ENCODE data around the gene CYB5A.

The CYB5A gene

DNA sequence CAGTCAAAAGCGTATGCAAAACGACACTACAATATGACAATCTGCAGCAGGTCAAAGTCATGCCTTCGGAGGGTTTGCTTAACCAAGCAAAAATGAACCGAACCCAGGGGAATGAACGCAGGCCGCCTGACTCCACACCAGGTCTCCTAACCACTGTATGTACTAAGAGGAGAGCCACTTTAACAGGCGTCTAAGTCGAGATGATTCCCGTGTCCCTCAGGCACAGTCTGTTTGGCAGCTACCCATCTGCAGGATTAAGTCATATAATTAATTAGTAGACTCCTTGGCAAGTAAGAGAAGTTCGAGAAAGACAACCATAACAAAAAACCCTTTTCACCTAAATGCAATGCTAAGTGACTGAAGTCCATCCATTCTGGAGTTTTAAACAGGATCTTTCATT is 15.2 kb downstream of the CYB5A start:
- DNase-seq (ENCODE audit: low spot score), result no peak

DNA sequence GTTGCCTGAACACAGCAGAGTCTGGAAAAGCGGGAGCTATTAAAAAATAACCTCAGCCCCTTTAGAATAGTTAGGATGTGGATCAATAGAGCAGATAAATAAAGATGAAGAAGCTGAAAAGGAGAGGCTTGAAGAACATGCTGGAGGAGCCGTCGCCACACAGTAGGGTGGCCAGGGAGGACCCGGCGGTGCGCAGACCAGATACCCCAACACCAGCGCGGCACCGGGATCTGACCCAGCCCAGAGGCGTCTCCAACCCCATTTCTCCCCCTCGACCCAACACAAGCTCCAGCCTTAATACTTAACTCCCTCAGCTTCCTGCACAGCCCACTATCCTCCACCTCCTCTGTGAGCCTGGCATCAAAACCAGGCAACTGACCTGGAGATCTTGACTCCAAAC is 16.0 kb downstream of the CYB5A start:
- DNase-seq (ENCODE audit: low spot score), result no peak

DNA sequence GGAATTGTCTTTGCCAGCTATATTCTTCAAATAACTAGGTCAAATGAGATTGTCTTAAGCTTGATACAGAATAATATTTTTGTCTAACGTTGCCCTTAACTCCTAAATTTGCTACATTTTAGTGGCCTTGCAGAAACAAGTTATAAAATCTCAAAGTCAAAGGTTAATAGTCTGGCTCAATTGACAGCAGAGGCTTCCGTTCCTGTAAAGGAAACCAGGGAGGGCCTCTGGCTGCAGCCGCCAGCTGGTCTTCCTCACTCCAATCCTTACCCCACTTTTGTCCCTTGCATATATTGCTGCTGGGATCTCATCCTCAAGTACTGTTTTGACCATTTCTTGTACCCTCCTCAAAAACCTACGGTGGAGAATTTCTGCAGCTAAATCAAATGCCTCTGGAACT is 17.1 kb downstream of the CYB5A start:
- DNase-seq (ENCODE audit: low spot score), result no peak

DNA sequence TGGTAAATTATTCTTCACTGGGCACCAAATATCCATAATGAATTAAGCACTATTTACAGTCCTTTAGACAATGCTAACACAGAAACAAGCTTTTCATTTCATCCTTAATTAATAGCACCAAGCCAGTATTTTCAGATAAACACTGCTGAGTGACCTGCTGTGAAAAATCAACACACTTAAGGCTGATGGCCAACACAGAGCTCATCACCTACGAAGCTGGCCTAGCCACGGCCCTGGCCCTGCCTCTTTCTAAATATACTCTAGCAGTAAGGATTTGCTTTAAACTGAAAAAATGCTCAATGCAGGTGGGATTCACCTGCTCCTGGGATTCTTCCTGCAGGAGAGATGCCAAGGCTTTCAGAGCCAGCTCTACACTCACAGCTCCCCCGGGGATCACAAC is 18.4 kb downstream of the CYB5A start:
- no peak for DNase-seq (ENCODE audit: low spot score)

DNA sequence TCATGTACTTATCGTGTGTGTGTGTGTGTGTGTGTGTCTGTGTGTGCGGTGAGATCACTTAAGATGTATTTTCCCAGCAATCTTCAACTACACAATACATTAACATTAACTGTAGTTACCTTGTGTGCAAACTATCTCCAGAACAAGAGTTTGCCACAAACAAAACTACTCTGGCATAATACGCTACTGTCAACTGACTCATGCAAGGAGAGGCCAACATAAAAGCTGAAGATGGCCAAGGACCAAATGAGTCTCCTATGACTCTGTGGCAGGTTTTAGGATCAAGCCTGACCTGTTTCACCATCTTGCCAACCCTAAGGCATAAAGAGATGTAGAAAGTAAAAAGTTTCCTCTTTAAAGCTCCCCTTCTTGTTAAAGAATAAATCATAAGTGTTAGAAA is 20.1 kb downstream of the CYB5A start:
- DNase-seq (ENCODE audit: low spot score), result no peak

DNA sequence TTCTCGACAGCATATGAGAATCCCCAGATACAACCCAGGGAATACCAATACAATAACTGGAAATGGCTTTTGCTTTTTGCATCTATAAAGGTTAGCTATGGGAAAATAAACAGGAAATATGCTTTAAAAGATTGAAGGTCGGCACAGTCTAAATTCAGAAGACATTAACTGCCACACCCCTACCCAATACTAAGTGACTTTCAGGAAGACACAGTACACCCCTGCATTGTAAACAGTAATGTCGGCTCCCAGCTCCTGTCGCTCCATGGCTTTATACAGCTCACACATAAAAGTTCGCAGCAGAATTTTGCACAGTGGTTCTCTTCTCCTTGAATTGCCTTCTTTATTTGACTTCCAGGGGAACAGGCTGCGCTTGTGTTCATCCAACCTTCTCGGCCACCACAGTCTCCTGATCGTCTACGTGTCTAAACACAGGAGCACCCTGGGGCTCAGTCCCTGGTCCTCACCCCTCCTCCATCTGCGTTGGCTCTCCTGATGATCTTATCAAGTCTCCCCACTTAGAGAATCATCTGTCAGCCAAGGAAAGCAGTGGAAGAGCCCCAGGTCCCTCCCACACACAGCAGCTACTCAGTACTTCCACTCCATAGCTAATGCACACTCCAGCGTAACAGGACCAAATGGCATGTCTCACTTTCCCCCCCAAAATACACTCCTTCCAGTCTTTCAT is 22.7 kb downstream of the CYB5A start:
- no peak for DNase-seq (ENCODE audit: low spot score)

DNA sequence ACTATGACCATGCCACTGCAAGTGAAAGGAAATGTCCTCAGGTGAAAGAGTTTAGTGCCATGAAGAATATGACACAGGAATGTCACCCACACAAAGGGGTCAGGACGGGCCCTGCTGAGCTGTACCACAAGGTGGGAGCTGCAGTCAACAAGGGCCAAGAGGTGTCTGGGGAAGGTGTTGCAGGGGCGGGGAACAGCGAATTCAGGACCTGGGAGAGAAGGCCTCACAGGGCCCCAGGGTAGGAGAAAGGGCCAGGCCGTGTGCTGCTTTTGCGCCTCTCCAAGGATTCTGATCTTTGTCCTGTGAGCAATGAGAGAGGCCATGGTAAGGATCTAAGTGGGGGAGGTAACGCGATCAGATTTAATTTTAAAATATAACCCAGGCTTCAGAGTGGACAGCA is 23.6 kb downstream of the CYB5A start:
- no peak for DNase-seq (ENCODE audit: low spot score)

DNA sequence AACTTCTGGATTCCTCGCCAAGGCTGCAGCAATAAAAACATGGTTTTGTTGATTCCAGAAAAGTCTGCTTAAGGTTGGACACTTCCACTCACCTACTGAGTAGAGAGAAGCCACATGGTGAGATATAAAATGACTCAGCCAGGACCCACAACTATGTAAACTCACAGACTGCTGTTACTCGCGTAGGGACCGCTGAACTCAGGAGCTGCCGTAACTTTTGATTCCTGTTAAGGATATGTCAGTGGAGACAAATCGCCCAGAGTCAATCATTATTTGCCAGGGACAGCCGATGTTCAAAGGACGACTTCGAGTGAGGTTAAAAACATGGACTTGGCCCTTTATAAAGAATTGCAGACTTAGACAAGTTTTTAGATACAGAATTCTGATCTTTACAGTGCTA is 25.6 kb downstream of the CYB5A start:
- no peak for DNase-seq (ENCODE audit: low spot score)

DNA sequence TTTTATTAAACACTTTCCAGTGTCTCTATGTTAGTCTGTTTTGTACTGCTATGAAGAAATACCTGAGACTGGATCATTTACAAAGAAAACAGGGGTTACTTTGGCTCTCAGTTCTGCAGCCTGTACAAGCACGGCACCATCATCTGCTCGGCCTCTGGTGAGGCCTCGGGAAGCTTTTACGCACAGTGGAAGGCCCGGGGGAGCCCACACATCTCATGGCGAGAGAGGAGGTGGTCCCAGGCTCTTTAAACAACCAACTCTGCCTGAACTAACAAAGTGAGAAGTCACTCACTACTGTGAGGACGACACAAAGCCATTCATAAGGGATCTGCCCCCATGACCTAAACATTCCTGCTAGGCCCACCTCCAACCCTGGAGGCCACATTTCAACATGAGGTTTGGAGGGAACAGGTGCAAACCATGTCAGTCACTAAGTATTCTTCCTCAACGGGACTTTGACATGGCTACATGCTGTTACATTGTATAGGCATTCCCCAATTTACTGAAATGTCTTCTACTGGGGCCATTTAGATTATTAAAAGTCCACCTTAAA is 26.1 kb downstream of the CYB5A start:
- no peak for DNase-seq (ENCODE audit: low spot score)

DNA sequence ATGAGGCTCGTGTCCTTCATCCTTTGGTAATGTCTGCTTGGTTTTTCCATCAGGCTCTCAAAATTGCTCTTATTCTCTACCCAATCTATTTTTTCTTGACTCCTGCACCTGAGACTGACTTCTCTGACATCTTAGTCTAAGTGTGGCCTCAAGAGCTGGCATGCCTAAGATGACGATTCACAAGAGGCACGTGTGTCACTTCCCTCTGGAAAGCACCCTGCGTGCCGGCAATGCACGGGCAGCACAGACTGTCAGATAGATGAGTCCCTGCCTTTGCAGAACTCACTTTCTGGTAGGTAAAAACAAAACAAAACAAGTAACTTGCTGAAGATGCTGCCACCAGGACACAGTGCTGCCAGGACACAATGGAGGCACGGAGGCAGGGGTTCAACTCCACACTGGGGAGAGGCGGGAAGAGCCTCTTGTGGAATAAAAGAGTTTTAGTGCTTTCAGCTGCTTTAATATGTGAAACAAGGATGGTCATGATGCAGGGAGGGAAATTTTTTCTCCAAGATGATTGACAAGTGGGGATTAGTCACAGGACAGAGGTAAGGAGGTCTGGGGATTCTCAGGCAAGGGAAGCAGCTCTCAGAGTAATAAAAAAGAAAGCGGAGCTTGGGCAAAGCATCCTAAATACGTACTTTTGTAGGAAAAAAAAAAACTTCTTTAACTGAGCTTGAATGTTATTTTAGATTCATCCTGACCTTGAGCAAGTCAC is 27.3 kb downstream of the CYB5A start:
- DNase-seq (ENCODE audit: low spot score), result no peak

DNA sequence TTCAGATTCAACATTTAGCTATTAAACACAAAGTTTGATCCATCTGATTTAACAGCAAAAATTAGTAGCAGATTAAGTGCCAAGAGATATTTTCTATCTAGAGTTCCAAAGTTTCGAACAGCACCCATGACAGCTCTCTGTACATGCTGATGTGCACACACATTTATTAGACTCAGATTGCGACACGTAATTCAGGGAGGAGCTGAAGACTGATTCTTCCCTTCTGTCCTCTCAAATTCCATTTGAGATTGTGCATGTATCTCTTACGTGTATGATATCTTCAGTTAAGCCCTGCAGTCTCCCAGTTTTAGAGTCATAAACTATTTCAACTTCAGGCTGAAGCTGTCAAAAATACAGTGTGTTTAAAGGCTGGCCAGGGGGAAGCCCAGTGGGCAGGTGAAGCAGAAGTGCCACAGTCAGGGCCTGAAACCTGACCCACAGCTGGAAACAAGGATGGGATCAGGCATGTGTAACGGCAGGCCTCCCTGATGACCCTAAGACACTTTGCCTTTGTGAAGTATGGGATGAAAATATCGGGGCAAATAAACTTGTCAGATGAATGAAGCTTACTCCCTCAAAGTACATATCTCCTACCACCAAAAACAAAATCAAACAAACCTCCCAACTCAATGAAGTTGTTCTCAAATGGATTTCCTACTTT is 30.6 kb downstream of the CYB5A start:
- DNase-seq (ENCODE audit: low spot score), result no peak

DNA sequence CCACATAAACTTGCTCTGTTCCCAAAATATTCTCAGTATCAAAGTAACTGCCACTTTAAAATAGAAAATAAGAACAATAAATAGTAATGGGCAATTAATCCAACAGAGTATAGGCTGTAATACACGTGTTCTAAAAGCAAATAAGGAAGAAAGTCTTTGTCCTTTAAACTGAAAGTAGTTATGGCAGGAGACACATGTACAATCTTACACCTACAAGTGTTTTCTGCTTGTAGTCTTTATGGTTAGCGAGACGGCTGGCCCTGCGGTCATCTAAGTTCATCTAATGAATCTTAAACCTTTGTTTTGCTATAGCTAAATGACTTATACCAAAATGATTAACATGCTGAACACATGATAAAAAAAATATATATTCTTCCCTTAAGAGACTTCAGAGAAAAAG is 32.4 kb downstream of the CYB5A start:
- no peak for DNase-seq (ENCODE audit: low spot score)

DNA sequence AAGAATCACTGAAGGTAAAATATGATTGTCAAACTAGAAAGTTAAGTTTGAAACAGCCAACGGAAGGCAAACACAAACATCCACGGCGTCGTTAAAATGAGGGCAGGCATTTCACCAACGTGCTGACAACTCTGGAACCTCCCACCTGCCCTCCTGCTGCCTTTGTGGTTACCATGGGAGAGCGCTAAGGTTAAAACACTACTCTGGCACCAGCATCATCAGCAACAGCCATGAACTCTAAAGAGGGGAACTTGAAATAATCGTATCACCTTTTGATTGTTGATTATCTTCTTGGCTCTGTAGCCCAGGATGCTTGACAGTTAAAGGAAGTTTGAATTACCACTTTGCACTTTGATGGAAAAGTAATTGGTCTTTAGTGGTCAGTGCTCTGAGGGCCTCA is 34.7 kb downstream of the CYB5A start:
- DNase-seq (ENCODE audit: low spot score), result no peak

DNA sequence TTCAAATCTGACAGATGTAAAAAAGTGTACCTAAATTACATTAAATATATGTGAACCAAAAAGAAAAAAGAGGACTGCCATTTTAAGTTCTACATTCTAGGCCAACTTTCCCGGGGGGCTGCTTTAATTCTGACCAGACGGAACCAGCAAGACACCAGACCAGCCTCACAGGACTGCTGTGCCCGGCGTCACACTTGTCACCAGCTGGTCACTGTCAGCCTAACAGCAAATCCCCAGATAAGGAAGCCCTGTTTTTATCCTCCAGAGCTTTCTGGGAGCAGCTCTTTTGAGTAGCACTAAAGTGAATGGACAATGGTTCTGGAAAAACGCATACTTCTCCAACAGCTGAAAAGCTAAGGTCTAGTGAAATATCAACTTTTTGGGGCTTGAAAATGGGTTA is 35.6 kb downstream of the CYB5A start:
- no peak for DNase-seq (ENCODE audit: low spot score)

DNA sequence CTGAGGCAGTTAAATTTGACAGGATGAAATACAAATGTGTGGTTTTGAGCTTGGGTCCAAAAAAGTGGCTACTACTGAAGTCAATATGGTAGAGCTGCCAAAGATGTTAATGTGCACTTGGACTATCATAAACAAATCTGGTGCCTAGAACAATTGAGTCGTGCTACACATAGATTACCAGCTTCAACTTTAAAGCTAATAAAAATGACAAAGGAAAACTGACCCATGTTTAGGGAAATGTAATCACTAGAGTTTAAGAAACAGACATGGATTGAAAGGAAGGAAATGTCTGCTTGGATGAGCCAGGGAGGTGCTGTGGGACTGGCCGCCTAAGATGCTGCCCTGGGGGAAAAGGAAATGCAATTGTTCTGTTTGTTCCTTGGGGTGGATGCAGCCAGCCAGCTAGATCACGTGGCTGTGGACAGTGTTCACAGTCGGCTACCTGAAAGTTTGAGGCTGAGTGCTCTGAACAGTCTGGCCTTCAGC is 36.6 kb downstream of the CYB5A start:
- no peak for DNase-seq (ENCODE audit: low spot score)

DNA sequence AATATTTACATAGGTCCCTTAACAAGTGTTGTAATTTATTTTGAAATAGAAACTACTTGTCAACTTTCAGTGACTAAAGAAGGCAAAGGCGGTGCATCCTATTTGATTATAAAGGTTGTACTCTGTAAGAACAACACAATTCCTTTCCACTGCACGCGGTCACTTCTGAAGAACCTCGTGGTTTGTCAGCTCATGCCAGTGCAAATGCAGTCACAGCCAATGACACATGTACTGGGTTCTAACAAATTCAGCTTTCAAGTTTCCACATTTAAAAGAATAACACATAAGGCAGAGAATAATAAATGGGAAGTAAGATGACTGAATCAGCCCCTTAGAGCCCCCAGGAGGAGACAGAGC is 39.7 kb downstream of the CYB5A start:
- DNase-seq (ENCODE audit: low spot score), result no peak

DNA sequence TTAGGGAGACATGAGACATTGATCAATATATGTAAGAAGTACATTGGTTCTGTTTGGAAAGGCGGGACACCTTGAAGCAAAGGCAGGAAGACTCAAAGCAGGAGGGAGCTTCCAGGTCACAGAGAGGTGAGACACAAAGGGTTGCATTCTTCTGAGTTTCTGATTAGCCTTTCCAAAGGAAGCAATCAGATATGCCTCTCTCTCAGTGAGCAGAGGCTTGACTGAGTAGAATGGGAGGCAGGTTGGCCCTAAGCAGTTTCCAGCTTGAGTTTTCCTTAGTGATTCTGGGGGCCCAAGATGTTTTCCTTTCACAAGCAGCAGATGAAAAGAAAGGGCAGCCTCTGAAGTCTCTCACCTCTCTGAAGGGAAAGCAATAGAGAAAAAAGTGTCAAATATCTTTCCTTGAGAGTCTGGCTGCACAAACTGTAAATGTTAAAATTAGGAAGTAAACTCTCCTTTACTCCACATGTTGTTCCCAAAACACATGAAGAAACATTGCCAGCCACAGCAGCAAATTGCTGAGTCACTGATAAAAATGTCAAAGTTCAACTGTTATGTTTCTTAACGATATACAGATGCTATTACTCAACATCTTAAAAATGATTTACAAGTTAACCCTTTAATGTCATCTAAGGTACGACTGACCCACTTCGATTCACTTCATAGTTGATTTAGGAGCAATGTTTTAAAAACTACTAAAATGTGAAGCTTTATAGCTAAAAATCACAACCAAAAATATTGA is 40.3 kb downstream of the CYB5A start:
- no peak for DNase-seq (ENCODE audit: low spot score)

DNA sequence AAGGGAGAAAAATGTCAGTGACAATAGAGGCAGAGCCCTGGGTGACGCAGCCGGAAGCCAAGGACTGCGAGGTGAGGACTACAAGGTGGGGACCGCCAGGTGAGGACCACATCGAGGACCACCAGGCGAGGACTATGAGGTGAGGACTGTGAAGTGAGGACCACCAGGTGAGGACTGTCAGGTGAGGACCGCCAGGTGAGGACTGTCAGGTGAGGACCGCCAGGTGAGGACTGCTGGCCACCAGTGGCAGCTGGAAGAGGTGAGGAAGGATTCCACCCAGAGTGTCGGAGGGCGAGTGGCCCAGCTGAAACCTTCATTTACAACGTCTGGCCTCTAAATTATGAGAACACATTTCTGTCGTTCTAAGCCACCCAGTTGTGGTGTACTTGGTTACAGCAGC is 41.6 kb downstream of the CYB5A start:
- DNase-seq (ENCODE audit: low spot score), result no peak

DNA sequence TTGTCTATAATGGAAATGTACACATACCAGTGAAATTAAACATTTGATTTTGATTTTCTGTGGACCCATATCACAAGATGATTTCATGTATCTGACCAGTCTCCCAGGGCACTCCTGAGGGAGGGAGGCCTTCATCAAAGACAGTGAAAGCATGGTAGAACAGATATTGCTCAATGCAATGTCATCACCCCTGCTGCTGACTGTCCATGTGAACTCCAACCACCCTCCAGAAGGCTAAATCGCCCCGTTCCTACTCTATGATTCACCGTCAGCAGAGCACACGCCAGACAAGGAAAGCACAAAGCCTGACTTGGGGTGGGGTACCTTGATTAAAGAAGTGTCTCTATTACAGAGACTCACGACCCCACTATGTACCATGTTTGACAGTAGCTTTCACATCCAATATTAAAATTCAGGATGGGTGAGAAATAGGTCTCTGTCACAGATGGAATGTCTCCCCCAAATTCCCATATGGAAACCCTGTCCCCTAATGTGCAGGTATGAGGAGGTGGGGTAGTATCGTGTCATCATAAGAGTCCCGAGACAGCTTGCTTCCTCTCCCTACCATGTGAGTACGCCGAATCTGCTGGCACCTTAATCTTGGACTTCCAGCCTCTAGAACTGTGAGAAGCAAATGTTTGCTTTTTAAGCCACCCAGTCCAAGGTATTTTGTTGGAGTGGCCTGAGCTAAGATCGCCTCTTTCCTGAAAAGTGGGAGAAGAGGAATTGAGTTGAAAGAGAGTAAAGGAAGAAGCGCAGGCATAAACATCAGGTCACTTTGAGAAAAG is 42.4 kb downstream of the CYB5A start:
- DNase-seq (ENCODE audit: low spot score), result no peak

DNA sequence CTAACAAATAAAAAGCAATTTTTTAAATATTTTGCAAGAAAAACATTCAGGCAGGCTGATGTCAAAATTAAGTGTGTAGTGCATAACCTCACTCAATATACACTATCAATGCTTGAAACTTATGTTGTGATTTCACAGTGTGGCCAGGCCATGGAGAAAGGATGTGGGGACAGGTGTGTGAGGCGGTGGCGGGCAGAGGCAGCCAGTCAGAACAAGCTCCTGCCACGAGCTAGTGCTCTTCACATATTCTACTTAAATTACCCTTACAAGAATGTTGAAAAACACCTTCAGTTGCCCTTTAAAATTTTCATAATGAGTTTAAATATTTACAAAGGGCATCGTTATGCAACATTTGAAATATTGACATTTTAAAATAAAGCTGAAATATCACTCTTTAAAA is 43.2 kb downstream of the CYB5A start:
- no peak for DNase-seq (ENCODE audit: low spot score)

DNA sequence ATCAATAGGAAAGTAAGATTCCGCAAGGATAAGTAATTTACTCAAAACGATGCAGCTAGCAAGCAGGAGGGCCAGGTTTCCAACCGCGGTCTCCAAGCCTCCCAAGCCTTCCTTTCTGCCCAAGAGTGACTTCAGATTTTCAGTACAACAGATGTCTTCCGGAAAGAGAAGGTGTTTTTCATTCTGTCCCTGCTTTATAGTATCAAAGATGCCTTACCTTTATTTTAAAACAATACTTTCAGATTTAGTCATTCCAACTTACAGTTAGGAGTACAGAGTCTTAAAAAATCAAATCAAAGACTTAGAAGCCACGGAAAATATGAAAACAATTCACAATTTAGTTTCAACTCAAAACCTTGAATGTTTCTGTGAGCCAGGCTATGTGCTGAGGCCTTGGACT is 43.6 kb downstream of the CYB5A start:
- no peak for DNase-seq (ENCODE audit: low spot score)

DNA sequence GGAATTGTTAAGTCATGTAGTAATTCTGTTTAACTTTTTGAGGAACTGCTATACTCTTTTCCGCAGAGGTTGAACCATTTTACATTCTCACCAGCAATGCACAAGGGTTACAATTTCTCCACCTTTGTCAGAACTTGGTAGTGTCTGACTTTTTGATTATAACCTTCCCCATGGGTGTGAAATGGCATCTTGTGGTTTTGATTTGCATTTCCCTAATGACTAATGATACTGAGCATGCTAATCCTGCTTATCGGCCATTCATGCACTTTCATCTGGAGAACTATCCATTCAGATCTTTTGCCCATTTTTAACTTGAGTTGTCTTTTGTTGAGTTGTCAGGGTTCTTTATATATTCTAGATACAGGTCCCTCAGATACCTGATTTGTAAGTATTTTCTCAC is 47.2 kb downstream of the CYB5A start:
- DNase-seq (ENCODE audit: low spot score), result no peak
